GM23338 (cell line): ENCODE results near the gene NPHP3. TPM values are rescaled to one million over a fixed set of nuclear protein-coding genes. Genes with fewer than 3 reads are reported as not detected.

Source experiments
- ATAC-seq: fragments of 200-7000 bp; cut with Tn5 transposase; 3 replicates; pipeline ENCODE4 v1.9.1; 2020
- DNase-seq: peaks from one replicate; pipeline ENCODE4 v3.0.0-alpha.2; 2015; ENCODE audit warnings: low spot score
- H2AFZ ChIP-seq: fragments of 200-600 bp; sonication (generic); 2 replicates; pipeline ENCODE4 v1.8.0; 2016; ENCODE audit warnings: antibody characterized with exemption, mild to moderate bottlenecking, moderate library complexity
- H3F3A ChIP-seq: fragments of 200-600 bp; sonication (generic); replicated peaks from 2 replicates; pipeline ENCODE4 v1.8.0; 2017; ENCODE audit warnings: antibody characterized with exemption, mixed run types, low read depth
- H3K27ac ChIP-seq: fragments of 200-600 bp; sonication (generic); 2 replicates; pipeline ENCODE4 v1.6.1; 2016; ENCODE audit warnings: low read depth
- H3K27me3 ChIP-seq: fragments of 200-600 bp; sonication (generic); 2 replicates; pipeline ENCODE4 v1.8.0; 2016; ENCODE audit warnings: mild to moderate bottlenecking, mixed run types, moderate library complexity; ENCODE audit not compliant: insufficient read depth
- H3K36me3 ChIP-seq: fragments of 200-600 bp; sonication (generic); 2 replicates; pipeline ENCODE4 v1.8.0; 2016; ENCODE audit warnings: mild to moderate bottlenecking; ENCODE audit not compliant: insufficient read depth
- H3K4me1 ChIP-seq: fragments of 200-600 bp; sonication (generic); 2 replicates; pipeline ENCODE4 v1.8.0; 2016; ENCODE audit warnings: mild to moderate bottlenecking, moderate library complexity; ENCODE audit not compliant: insufficient read depth
- H3K4me2 ChIP-seq: fragments of 200-600 bp; sonication (generic); 2 replicates; pipeline ENCODE4 v1.7.1; 2017; ENCODE audit warnings: mixed run types
- H3K4me3 ChIP-seq: fragments of 200-600 bp; sonication (generic); 2 replicates; pipeline ENCODE4 v1.6.1; 2016; ENCODE audit warnings: mixed run types
- H3K79me2 ChIP-seq: fragments of 200-600 bp; sonication (generic); replicated peaks from 2 replicates; pipeline ENCODE4 v1.8.0; 2017; ENCODE audit warnings: mild to moderate bottlenecking; ENCODE audit not compliant: insufficient read depth
- H3K9me2 ChIP-seq: fragments of 200-600 bp; sonication (generic); 2 replicates; pipeline ENCODE4 v1.8.0; 2017; ENCODE audit not compliant: insufficient read depth
- H4K20me1 ChIP-seq: fragments of 200-600 bp; sonication (generic); replicated peaks from 2 replicates; pipeline ENCODE4 v1.8.0; 2017; ENCODE audit warnings: mild to moderate bottlenecking; ENCODE audit not compliant: insufficient read depth
- H3K27ac Mint-ChIP-seq: 2 replicates; pipeline ENCODE4 v1.8.0; 2020; ENCODE audit warnings: inconsistent platforms, mild to moderate bottlenecking, moderate library complexity, mixed read lengths
- H3K27me3 Mint-ChIP-seq: 3 replicates; pipeline ENCODE4 v1.8.0; 2022; ENCODE audit warnings: low read depth, mild to moderate bottlenecking, moderate library complexity, mixed read lengths, inconsistent platforms; ENCODE audit not compliant: insufficient read depth, poor library complexity
- H3K36me3 Mint-ChIP-seq: 3 replicates; pipeline ENCODE4 v1.8.0; 2021; ENCODE audit warnings: low read depth, mild to moderate bottlenecking, inconsistent platforms, moderate library complexity, mixed read lengths
- H3K4me1 Mint-ChIP-seq: 3 replicates; pipeline ENCODE4 v1.8.0; 2020; ENCODE audit warnings: mild to moderate bottlenecking, inconsistent platforms, mixed read lengths
- H3K4me3 Mint-ChIP-seq: 3 replicates; pipeline ENCODE4 v1.8.0; 2021; ENCODE audit warnings: moderate library complexity, mild to moderate bottlenecking, inconsistent platforms, mixed read lengths
- H3K9me3 Mint-ChIP-seq: 3 replicates; pipeline ENCODE4 v1.8.0; 2020; ENCODE audit warnings: moderate library complexity, mild to moderate bottlenecking, inconsistent platforms, mixed read lengths
- CREB1 ChIP-seq: fragments of 250-450 bp; sonication (Bioruptor Pico); IDR thresholded peaks from 2 replicates; pipeline ENCODE4 v1.5.0; 2020; ENCODE audit warnings: low read depth, mild to moderate bottlenecking, moderate library complexity
- EZH2 ChIP-seq: fragments of 200-600 bp; sonication (generic); IDR thresholded peaks from one replicate; pipeline ENCODE4 v1.8.0; 2017; ENCODE audit warnings: antibody characterized with exemption, mild to moderate bottlenecking, low read depth; ENCODE audit not compliant: unreplicated experiment
- EZH2phosphoT487 ChIP-seq: fragments of 200-600 bp; sonication (generic); IDR thresholded peaks from one replicate; pipeline ENCODE4 v1.8.1; 2018; ENCODE audit warnings: antibody characterized with exemption; ENCODE audit not compliant: unreplicated experiment
- JUNB ChIP-seq: IDR thresholded peaks from one replicate; pipeline ENCODE4 v1.6.1; 2016; ENCODE audit warnings: antibody characterized with exemption; ENCODE audit not compliant: unreplicated experiment
- NANOG ChIP-seq: IDR thresholded peaks from 2 replicates; pipeline ENCODE4 v1.6.1; 2016; ENCODE audit warnings: antibody characterized with exemption, borderline replicate concordance
- POLR2AphosphoS5 ChIP-seq: IDR thresholded peaks from 2 replicates; pipeline ENCODE4 v1.6.1; 2016; ENCODE audit warnings: antibody characterized with exemption, low read depth
- STAT1 ChIP-seq: IDR thresholded peaks from one replicate; pipeline ENCODE4 v1.6.1; 2016; ENCODE audit warnings: antibody characterized with exemption; ENCODE audit not compliant: unreplicated experiment
- ZNF331 ChIP-seq: fragments of 250-450 bp; sonication (Bioruptor Pico); IDR thresholded peaks from 2 replicates; pipeline ENCODE4 v1.5.0; 2020; ENCODE audit warnings: low read depth, mild to moderate bottlenecking, moderate library complexity
- polyA plus RNA-seq: library from polyadenylated mRNA; unstranded; fragments of >200 nt; fragmentation: Nextera tagmentation; extraction: Ambion mirVana; gene quantifications from 2 replicates; pipeline ENCODE4 v1.2.1, GENCODE V29; 2016
- total RNA-seq: library from RNA; depleted of rRNA; stranded (reverse); fragments of >200 nt; shearing (Covaris generic); gene quantifications from 2 replicates; pipeline ENCODE4 v1.2.3, GENCODE V29; 2014
- TF ChIP-seq, protein P1 (sequence below): fragments of 250-450 bp; sonication (Bioruptor Pico); IDR thresholded peaks from 2 replicates; pipeline ENCODE4 v1.5.0; 2020; ENCODE audit warnings: mild to moderate bottlenecking, moderate library complexity
- TF ChIP-seq, protein P2 (sequence below), 2 experiments: fragments of 200-600 bp in 1 of 2; sonication (generic) in 1 of 2; conservative IDR thresholded peaks; 2 replicates each; pipeline versions ENCODE4 v1.5.1 to v1.6.1; 2016 to 2017; ENCODE audit warnings: antibody characterized with exemption in 2 of 2, low read depth in 2 of 2, mild to moderate bottlenecking in 2 of 2, moderate library complexity in 1 of 2
- TF ChIP-seq, protein P3 (sequence below): IDR thresholded peaks from one replicate; pipeline ENCODE4 v1.6.1; 2018; ENCODE audit warnings: antibody characterized with exemption; ENCODE audit not compliant: unreplicated experiment

NPHP3 gene
- total and polyA plus RNA-seq, 2 experiments from 2014 or later = 8.4 to 12.0 TPM

DNA sequence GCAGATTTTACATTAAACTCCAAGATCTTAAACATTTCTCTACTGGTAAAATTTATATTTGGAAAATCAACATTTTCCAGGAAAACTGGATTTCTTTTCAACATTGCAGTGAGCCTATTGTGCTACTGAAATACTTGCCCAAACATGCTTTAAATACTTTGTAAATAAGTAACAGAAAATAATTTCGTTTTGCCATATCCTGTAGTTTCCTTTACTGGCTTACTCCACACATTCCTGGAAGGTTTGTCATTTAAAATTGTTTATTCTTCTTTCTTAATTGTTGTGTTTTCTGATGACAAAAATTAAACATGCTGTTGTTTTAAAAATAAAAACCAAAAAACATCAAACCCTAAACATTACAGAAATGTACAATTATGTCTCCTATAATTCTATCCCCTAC is 84.6 kb downstream of the NPHP3 start:
- Histone ChIP-seq H3K27ac (no peak overlapping the region), H3K4me2 (no peak overlapping the region), H3K9me2 (no peaks in the 10 kb centered on the region), H3K79me2 (no peaks in the 10 kb centered on the region), H4K20me1 (no peaks in the 10 kb centered on the region), H3K36me3 (no peaks in the 10 kb centered on the region), H3F3A (no peaks in the 10 kb centered on the region), H3K4me1 (no peaks in the 10 kb centered on the region), H3K4me3 (no peak overlapping the region), H3K27me3 (no peaks in the 10 kb centered on the region), H2AFZ (no peak overlapping the region)
- Mint-ChIP-seq H3K36me3 (no peaks in the 10 kb centered on the region), H3K9me3 (no peaks in the 10 kb centered on the region), H3K27me3 (peaks cover 2% of the 10 kb centered on the region), H3K4me1 (no peaks in the 10 kb centered on the region), H3K27ac (no peak overlapping the region), H3K4me3 (no peak overlapping the region)
- DNase-seq = no peak
- no peak for ATAC-seq
- TF ChIP-seq CREB1 (CRISPR knock-in tag) (no peak), JUNB (no peak), EZH2 (no peak), NANOG (no peak), STAT1 (no peak)

DNA sequence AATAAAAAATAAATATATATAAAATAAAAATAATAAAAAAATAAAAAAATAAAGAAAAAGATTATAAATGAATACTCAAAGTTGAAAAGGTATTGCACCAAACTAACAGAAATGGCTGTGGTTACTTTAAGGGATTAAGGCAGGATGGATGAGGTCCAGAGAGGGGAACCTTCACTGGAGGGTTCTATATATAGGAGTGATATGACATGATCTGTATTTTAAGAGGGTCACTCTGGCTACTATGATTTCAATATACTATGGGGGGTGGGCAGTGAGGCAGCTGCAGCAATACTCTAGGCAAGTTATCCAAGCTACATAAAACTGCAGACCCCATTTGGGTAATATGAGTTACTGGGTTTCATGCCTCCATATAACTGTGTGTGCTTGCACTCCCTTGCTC is 87.2 kb downstream of the NPHP3 start:
- Histone ChIP-seq H3K27ac (no peak overlapping the region), H3K4me3 (no peak overlapping the region), H3K4me2 (no peak overlapping the region), H2AFZ (no peak overlapping the region), H4K20me1 (no peaks in the 10 kb centered on the region), H3K36me3 (no peaks in the 10 kb centered on the region), H3K9me2 (no peaks in the 10 kb centered on the region), H3K4me1 (no peaks in the 10 kb centered on the region), H3K79me2 (no peaks in the 10 kb centered on the region), H3K27me3 (no peaks in the 10 kb centered on the region), H3F3A (no peaks in the 10 kb centered on the region)
- DNase-seq (no peak), ATAC-seq (no peak)
- Mint-ChIP-seq H3K4me3 (no peak overlapping the region), H3K4me1 (no peaks in the 10 kb centered on the region), H3K27ac (no peak overlapping the region), H3K27me3 (no peaks in the 10 kb centered on the region), H3K36me3 (no peaks in the 10 kb centered on the region), H3K9me3 (no peaks in the 10 kb centered on the region)
- TF ChIP-seq ZNF331 (CRISPR knock-in tag) (no peak), POLR2AphosphoS5 (no peak), STAT1 (no peak), CREB1 (CRISPR knock-in tag) (no peak), JUNB (no peak), NANOG (no peak), EZH2phosphoT487 (no peak), EZH2 (no peak)
- TF ChIP-seq, protein P1, sequence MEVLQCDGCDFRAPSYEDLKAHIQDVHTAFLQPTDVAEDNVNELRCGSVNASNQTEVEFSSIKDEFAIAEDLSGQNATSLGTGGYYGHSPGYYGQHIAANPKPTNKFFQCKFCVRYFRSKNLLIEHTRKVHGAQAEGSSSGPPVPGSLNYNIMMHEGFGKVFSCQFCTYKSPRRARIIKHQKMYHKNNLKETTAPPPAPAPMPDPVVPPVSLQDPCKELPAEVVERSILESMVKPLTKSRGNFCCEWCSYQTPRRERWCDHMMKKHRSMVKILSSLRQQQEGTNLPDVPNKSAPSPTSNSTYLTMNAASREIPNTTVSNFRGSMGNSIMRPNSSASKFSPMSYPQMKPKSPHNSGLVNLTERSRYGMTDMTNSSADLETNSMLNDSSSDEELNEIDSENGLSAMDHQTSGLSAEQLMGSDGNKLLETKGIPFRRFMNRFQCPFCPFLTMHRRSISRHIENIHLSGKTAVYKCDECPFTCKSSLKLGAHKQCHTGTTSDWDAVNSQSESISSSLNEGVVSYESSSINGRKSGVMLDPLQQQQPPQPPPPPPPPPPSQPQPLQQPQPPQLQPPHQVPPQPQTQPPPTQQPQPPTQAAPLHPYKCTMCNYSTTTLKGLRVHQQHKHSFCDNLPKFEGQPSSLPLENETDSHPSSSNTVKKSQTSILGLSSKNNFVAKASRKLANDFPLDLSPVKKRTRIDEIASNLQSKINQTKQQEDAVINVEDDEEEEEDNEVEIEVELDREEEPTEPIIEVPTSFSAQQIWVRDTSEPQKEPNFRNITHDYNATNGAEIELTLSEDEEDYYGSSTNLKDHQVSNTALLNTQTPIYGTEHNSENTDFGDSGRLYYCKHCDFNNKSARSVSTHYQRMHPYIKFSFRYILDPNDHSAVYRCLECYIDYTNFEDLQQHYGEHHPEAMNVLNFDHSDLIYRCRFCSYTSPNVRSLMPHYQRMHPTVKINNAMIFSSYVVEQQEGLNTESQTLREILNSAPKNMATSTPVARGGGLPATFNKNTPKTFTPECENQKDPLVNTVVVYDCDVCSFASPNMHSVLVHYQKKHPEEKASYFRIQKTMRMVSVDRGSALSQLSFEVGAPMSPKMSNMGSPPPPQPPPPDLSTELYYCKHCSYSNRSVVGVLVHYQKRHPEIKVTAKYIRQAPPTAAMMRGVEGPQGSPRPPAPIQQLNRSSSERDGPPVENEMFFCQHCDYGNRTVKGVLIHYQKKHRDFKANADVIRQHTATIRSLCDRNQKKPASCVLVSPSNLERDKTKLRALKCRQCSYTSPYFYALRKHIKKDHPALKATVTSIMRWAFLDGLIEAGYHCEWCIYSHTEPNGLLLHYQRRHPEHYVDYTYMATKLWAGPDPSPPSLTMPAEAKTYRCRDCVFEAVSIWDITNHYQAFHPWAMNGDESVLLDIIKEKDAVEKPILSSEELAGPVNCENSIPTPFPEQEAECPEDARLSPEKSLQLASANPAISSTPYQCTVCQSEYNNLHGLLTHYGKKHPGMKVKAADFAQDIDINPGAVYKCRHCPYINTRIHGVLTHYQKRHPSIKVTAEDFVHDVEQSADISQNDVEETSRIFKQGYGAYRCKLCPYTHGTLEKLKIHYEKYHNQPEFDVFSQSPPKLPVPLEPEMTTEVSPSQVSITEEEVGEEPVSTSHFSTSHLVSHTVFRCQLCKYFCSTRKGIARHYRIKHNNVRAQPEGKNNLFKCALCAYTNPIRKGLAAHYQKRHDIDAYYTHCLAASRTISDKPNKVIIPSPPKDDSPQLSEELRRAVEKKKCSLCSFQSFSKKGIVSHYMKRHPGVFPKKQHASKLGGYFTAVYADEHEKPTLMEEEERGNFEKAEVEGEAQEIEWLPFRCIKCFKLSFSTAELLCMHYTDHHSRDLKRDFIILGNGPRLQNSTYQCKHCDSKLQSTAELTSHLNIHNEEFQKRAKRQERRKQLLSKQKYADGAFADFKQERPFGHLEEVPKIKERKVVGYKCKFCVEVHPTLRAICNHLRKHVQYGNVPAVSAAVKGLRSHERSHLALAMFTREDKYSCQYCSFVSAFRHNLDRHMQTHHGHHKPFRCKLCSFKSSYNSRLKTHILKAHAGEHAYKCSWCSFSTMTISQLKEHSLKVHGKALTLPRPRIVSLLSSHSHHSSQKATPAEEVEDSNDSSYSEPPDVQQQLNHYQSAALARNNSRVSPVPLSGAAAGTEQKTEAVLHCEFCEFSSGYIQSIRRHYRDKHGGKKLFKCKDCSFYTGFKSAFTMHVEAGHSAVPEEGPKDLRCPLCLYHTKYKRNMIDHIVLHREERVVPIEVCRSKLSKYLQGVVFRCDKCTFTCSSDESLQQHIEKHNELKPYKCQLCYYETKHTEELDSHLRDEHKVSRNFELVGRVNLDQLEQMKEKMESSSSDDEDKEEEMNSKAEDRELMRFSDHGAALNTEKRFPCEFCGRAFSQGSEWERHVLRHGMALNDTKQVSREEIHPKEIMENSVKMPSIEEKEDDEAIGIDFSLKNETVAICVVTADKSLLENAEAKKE (CRISPR knock-in tag) = no peak
- TF ChIP-seq, protein P2, sequence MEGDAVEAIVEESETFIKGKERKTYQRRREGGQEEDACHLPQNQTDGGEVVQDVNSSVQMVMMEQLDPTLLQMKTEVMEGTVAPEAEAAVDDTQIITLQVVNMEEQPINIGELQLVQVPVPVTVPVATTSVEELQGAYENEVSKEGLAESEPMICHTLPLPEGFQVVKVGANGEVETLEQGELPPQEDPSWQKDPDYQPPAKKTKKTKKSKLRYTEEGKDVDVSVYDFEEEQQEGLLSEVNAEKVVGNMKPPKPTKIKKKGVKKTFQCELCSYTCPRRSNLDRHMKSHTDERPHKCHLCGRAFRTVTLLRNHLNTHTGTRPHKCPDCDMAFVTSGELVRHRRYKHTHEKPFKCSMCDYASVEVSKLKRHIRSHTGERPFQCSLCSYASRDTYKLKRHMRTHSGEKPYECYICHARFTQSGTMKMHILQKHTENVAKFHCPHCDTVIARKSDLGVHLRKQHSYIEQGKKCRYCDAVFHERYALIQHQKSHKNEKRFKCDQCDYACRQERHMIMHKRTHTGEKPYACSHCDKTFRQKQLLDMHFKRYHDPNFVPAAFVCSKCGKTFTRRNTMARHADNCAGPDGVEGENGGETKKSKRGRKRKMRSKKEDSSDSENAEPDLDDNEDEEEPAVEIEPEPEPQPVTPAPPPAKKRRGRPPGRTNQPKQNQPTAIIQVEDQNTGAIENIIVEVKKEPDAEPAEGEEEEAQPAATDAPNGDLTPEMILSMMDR (conservative IDR thresholded peaks at IDR 0.05; ENCODE audit: low read depth in 2 of 2) = no peak
- TF ChIP-seq, protein P3, sequence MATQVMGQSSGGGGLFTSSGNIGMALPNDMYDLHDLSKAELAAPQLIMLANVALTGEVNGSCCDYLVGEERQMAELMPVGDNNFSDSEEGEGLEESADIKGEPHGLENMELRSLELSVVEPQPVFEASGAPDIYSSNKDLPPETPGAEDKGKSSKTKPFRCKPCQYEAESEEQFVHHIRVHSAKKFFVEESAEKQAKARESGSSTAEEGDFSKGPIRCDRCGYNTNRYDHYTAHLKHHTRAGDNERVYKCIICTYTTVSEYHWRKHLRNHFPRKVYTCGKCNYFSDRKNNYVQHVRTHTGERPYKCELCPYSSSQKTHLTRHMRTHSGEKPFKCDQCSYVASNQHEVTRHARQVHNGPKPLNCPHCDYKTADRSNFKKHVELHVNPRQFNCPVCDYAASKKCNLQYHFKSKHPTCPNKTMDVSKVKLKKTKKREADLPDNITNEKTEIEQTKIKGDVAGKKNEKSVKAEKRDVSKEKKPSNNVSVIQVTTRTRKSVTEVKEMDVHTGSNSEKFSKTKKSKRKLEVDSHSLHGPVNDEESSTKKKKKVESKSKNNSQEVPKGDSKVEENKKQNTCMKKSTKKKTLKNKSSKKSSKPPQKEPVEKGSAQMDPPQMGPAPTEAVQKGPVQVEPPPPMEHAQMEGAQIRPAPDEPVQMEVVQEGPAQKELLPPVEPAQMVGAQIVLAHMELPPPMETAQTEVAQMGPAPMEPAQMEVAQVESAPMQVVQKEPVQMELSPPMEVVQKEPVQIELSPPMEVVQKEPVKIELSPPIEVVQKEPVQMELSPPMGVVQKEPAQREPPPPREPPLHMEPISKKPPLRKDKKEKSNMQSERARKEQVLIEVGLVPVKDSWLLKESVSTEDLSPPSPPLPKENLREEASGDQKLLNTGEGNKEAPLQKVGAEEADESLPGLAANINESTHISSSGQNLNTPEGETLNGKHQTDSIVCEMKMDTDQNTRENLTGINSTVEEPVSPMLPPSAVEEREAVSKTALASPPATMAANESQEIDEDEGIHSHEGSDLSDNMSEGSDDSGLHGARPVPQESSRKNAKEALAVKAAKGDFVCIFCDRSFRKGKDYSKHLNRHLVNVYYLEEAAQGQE = no peak
